HG02610 (cell line): ENCODE data around the gene SEC24B.
"Not testable (repeated sequence)": the region's sequence is repeated elsewhere in the genome, so short reads cannot be mapped to it uniquely, and the experiment has no call there.

Source experiments
- ATAC-seq: cut with Tn5 transposase; IDR thresholded peaks from one replicate; pipeline ENCODE4 v1.9.1; 2021; ENCODE audit warnings: mild to moderate bottlenecking, moderate library complexity; ENCODE audit not compliant: unreplicated experiment

The SEC24B gene

DNA sequence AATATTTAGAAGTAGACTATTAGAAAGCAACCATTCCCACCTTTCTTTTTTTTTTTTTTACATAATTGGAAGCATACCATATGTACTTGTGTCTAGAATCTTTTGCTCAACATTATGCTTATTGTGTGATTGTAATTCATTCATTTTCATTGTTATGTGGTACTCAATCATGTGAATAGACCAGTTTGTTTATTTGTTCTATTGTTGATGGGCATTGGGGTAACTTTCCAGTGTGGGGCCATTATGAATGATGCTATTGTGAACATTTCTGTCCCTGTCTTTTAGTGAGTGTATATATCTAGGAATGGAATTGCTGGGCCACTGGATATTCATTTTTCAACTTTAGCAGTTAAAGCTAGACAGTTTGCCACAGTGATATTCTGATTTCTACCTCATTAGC lies 63.9 kb downstream of the SEC24B start:
- no peak for ATAC-seq

DNA sequence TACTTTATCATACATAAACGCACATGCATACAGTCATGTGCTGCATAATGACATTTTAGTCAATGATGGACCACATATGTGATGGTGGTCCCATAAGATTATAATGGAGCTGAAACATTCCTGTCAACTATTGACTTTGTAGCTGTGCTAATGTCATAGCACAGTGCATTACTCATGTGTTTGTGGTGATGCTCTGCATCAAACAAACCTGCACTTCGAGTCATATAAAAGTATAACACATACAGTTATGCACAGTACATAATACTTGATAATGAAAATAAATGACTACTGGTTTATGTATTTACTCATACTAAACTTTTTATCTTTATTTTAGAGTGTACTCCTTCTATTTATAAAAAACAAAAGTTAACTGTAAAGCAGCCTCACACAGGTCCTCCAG lies 65.9 kb downstream of the SEC24B start:
- no peak for ATAC-seq

DNA sequence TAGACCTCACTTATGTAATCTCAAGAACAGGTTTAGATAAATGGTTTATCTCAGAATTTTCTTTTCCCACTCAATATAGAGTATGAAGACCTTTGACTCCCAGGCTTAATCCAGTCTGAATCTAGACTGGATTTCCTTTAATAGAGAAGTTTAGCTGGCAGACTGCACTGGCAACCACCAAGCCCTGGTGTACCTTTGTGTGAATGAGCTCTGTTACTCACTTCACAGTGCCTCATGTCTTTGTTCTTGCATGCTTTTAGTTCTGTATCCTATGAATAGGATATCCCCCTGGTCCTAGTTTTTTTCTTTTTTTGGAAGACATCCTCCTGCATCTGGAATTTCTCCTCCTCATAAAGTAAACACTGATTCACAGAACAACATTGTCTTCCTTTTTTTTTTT lies 73.3 kb downstream of the SEC24B start:
- no peak for ATAC-seq

DNA sequence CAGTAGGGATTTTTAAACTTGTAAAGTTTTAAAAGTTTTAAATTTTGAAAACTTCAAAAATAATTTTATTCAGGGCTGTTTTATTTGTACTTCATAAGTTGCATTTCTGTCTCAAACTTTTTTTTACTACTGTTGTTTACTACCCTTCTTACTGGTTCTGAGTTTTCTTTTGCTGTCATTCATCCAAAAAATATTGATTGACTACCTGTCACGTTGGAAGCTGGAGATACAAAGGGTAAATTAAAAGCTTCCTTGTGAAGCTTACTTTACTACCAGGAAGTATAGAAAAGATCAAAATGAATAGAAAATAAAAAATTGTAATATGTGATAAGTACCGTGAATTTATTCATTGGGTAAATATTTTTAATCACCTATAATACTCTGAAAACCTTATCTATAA lies 77.1 kb downstream of the SEC24B start:
- ATAC-seq, result no peak

DNA sequence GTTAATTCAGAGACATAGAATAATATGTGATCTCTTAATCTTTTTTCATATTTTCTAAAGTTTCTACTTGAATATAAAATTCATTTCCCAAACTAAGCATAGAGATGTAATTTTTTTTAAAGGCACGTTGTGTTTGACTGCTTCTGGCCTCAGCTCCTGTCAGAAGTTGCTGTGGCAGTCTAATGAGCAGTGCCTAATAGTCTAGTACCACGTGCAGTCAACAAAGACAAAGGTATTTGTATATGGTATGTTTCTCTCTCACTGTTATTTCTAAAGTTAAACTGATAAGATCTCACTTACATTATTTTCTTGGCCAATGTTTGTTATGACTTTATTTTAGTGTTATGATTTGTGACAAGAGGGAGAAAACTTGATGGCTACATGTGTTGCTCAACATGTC lies 77.8 kb downstream of the SEC24B start:
- ATAC-seq, result no peak

DNA sequence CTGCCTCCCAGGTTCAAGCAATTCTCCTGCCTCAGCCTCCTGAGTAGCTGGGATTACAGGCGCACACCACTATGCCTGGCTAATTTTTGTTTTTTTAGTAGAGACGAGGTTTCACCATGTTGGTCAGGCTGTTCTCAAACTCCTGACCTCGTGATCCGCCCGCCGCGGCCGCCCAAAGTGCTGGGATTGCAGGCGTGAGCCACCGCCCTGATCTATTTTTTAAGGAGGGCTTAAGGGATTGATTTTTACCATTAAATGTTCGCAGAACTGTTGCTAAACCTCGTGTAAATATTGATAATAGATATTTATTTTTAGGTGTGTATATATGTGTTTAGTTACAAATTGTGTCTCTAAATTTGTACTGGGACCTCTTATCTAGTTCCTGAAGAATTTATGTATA lies 79.8 kb downstream of the SEC24B start:
- not testable (repeated sequence) for ATAC-seq

DNA sequence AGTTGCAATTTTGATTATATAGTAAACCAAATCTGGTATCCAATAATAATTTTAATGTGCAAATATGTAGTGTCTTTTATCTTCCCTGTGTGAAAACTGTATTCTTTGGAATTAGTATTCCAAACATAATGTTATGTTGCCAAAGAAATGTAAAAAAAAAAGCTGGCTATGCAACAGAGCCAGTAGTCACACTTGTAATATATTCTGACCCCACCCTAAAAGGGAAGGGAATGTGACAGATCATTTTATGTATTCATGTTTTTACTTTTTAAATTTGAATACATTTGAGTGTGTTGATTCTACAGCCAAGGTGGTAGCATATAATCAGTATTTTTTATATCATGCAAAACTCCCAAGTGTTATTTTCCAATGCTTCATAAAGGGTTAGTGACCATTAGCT lies 98.6 kb downstream of the SEC24B start:
- no peak for ATAC-seq

DNA sequence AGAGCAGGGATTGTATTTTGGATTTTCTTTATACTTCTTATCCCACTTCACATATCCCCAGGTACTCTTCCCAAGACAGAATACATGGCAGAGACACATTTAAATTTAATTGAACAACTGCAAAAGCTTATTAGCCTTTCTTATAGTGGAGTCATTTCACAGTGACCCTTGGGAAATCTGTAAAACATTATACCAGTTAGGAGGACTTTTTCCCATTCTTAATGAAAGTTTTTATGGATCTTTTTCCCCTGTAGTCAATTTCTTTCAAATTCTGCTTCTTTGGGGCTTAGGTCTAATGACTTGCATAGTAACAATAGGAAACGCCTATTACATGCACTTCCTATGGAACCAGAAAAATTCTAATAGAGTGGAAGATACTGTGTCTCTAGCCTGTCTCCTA lies 111.8 kb downstream of the SEC24B start:
- no peak for ATAC-seq

DNA sequence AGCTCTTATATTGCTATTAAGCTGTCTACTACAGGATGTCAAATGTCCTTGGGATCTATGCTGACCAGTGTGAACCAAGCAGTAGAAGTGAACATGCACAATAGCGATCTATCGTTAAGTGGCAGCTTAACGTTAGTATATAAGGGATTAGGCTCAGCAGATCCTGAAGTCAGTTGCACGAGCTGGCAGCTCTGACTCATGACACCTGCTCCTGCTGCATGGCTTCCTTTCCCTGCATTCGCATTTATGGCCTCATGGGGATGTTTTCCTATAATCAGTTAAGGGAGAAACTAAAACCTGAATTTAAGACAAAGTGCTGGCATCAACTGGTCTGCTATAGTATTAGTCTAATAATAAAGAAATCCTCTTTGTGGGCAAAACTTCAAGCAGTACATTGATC lies 113.8 kb downstream of the SEC24B start:
- no peak for ATAC-seq

DNA sequence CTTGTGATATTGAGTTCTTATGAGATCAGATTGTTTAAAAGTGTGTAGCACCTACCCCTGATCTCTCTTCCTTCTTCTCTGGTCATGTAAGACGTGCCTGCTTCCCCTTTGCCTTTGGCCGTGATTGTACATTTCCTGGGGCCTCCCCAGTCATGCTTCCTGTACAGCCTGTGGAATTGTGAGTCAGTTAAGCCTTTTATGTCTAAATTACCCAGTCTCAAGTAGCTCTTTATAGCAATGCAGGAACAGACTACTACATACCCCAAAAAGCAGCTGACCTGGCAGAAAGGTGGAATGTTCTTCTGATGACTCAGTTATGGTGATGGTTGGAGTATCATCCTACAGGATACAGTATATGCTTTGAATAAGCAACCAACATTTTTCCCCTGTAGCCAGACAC lies 115.0 kb downstream of the SEC24B start:
- no peak for ATAC-seq

DNA sequence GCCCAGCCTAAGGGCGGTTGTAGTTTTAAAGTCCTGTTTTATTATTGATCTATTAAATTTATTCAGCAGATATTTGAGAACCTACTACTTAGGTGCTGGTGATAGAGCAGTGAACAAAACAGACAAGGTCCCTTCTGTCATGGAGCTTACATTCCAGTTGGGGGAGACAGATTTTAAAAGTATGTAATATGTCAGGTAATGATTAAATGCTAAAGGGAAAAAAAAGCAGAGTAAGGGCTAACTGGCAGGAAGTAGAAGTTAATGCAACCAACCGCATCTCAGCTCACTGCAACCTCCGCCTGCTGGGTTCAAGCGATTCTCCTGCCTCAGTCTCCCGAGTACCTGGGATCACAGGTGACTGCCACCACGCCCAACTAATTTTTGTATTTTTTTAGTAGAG lies 118.6 kb downstream of the SEC24B start:
- ATAC-seq, result no peak

DNA sequence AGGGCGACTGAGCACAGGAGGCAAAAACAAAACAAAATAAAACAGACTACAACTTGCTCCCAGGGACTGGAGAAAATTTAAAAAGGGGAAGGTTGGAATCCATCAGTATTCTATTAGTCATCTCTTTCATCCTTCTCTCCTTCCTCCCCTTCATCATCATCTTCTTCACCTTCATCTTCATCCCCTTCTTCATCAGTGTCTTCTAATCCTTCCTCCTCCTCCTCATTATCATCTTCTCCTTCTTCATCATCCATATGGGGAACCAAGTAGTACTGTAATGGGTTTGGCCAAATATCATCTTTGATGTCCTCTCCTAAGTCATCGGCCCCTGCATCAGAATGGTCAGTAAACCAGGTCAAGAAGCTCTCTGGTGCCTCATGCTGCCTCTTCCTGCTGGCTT lies 119.5 kb downstream of the SEC24B start:
- ATAC-seq, result no peak

DNA sequence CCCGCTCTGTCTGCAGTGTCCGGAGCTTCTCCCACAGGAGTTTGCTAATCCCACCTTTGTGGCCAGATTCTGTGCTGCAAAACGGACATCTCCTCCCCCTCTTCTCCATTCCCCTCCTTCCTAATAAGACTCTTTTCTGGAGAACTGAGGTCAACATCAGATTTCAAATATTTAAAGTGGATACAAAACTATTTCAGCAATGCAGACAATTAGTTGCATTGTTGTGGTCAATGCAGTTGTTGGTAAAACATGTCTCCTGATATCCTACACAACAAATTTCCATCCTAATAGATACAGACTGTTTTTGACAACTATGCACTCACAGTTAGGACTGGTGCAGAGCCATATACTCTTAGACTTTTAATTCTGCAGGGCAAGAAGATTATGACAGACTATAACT lies 121.4 kb downstream of the SEC24B start:
- no peak for ATAC-seq

DNA sequence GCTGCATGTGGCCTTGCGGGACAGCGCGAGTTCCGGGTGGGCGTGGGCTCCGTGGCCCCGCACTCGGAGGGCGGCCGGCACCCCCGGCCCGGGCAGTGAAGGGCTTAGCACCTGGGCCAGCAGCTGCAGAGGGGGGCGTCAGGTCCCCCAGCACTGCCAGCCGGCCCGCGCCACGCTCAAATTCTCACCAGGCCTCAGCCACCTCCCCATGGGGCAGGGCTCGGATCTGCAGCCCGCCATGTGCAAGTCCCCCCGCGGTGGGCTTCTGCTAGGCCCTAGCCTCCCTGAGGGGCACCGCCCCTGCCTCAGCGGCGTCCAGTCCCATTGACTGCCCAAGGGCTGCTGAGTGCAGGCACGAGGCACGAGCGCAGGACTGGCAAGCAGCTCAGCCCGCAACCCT lies 123.8 kb downstream of the SEC24B start:
- no peak for ATAC-seq

DNA sequence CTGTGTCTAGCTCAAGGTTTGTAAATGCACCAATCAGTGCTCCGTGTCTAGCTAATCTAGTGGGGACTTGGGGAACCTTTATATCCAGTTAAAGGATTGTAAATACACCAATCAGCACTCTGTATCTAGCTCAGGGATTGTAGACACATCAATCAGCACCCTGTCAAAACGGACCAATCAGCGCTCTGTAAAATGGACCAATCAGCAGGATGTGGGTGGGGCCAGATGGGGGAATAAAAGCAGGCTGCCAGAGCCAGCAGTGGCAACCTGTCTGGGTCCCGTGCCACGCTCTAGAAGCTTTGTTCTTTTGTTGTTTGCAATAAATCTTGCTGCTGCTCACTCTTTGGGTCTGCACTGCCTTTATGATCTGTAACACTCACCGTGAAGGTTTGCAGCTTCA lies 124.5 kb downstream of the SEC24B start:
- not testable (repeated sequence) for ATAC-seq

DNA sequence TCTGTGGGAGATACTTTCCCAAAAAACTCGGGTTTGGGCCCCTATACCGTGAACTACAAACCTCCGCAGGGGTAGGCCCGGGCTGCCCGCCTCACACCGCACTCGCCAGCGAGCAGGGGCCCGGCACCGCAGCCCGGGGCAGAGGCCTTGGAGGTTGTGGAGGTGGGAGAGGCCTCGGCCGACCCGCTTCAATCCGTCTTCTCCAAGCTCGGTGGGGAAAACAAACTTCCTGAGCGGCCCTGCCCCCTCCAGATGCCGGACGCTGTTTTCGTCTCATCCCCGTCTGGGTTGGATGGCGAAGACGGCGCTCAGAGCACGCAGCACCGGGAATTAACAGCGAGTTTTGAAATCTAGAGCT lies 126.0 kb downstream of the SEC24B start:
- peak; percentile 27 for ATAC-seq

DNA sequence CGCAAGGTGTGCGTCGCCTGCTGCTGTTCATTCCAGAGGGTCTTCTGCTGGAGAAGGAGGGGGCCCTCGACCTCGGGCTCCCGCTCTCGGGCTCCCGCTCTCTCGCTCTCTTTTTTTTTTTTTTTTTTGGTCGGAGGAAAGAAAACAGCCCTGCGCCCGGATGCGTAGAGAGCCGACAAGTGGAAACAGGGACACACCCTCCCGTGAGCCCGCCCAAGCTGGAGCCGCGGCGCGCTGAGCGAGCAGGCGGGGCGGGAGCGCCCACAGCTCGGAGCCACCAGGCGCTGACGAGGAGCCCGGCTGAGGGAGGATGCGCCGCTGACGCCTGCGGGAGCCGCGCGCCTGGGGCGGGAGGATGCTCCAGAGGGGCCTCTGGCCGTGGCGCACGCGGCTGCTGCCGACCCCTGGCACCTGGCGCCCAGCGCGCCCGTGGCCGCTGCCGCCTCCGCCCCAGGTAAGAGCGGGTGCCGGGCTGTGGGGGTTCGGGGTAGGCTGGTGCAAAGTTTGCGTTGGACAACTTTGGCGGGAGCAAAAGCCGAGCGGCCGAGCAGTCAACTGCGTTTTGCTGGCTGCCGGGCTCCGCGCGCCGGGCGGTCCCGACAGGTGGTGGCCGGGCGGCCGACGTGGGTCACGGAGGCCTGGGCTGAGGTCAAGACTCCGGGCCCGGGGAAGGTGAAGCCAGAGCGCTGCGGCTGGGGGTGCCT lies 126.5 kb downstream of the SEC24B start, which contains the start of gene MCUB:
Gene MCUB, plus strand, starts transcription at position 264 of the 704 bp plus-strand sequence. Its CDS starts 92 bp downstream, at position 356.
- peak; percentile 94 for ATAC-seq

DNA sequence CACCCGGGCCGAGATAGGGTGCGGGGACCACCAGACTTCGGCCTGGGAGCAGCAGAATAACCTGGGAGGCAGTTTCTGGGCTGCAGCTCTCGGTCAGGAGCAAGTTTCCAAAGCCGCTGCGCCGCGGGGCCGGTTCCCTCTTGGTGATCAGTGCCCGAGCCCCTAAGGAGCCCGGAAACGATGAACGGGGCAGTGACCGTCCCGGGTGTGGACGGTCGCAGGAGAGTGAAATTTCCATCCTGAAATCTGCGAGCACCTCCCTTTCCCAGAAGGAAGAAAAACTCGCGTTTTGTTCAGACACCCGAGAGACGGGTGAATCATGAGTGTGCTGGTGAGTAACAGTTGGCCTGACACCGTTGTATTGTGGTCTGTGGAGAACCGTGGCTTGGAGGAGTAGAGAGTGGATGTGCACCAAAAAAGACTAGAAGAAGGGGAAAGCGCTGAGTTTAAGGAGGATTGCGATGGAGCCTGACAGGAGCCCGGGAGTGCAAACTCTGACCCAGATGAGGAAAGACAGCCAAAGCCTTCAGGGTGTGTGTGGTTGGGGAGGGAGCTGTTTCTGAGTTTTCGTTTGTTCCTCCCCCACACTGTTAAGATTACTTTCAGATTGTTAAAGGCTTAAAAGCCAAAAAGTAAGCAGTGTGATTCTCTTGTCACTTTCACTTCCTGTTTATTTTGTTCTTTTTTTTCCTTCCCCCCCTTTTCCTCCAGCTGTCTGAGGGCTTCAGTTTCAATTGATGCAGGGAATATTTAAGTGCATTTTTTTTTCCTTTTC lies 127.3 kb downstream of the SEC24B start:
- peak; percentile 66 for ATAC-seq

DNA sequence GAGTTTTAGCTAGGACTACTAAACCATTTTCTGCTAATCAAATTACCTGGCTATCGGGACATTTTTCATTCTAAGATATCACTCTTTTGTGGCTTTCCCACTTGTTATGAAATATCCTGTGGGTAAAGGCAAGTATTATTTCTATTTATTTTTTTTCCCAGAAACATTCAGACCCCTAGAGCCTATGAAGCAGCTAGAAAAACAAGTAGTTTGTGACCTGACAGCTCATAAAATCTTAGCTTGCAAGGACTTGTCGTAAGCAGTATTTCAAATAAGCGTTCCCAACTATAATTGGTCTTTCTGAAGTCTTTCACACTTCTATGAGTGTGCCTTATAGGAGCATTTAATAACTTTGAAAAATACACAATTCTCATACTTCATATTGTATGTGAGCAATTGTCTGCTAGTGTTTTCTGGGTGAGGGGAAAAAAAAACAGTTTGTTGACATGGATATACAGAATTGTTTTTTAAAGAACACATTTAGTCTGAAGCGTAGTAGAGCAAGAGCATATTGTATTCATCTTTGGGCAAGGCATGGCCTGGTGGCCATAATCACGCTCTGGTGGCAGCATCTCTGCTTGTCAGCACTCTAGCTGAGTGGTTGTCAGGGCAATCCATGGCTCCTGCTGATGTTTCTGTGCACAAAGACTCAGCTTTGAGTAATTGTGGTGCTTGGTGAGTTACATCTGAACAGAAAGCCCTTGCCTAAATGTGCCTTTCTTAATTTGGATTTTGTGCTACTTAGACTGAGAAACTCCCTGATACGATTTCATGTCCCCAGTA lies 129.0 kb downstream of the SEC24B start:
- ATAC-seq, result no peak

DNA sequence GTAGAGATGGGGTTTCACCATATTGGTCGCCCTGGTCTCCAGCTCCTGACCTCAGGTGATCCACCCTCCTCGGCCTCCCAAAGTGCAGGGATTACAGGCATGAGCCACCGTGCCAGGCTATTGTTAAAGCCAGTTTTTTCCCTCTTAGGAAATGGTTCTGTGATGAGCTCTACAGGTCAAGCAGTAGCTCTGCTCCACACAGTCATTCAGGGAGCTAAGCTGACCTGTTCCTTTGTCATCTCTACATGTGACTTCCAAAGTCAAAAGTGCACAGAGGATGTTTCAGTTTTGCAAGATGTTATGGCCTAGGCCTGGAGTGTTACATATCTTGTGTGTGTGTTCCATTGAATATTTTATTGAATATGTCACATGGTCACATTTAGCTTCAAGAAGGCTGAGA lies 137.9 kb downstream of the SEC24B start:
- ATAC-seq, result no peak

DNA sequence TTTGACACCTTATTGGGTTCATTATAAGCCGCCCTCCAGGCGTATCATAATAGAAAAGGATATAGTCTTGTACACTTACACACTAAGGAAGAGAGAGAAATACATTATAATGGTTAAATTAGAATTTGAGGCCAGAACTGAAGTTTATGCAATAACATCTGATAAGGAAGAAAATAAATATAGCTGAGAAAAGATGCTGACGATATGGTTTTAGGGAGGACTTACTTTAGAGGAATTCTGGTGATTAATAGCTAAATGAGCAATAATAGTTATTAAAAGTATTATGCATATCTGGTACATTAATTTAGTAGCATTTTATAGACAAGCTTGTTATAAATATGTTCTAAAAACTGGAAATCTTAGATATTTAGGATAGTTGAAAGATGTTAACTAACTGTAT lies 138.5 kb downstream of the SEC24B start:
- no peak for ATAC-seq

DNA sequence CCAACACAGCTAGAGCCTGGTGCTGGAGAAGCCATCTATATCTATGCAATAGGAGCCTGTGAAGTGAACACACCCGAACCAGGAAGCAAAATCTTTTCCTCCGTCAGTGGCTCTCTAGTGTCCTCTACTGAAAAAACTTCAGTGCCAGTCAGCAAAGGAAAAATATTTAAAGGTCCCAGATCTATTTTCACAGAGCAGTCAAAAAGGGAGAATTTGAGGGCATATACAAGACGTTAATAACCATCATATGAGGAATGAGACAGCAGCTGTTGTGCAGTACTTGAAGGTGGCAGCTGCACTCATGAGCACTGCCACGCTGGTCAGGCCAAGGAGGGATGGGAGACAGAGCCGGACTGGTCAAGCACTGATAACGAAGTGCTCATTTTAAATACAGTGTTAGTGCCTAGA lies 140.8 kb downstream of the SEC24B start:
- ATAC-seq, result no peak
